Measurements from ENCODE around the gene ANKRD35. TPM values are rescaled to one million over a fixed set of nuclear protein-coding genes. Genes with fewer than 3 reads are reported as not detected.

ANKRD35 gene
- total and polyA plus RNA-seq, 9 of the 15 experiments (the other 6 are each of a cell fraction or from before 2014, with no cell fraction given): 0.07 to 0.14 (median 0.07) TPM; not detected in 5

- TF ChIP-seq ZBTB11 (CRISPR knock-in tag; IDR thresholded peaks at IDR 0.05) (no peak), ZNF263 (CRISPR knock-in tag; IDR thresholded peaks at IDR 0.05; ENCODE audit: borderline replicate concordance) (peak; percentile 59), MEF2D (tag; conservative IDR thresholded peaks at IDR 0.05; ENCODE audit: low read depth) (no peak), ZNF134 (CRISPR knock-in tag; conservative IDR thresholded peaks at IDR 0.05) (no peak), SMARCB1 (IDR thresholded peaks at IDR 0.05; ENCODE audit: insufficient read length, low read depth) (no peak), CREB3L1 (IDR thresholded peaks at IDR 0.05; ENCODE audit: borderline replicate concordance, low read depth) (no peak), ZFP36 (IDR thresholded peaks at IDR 0.05; ENCODE audit: low read depth, low read length, partially characterized antibody) (no peak), GABPB1 (CRISPR knock-in tag; IDR thresholded peaks at IDR 0.05) (peak; percentile 40; the same call in 1 of the 2 replicates), SAP30 (IDR thresholded peaks at IDR 0.05; ENCODE audit: borderline replicate concordance, insufficient read depth, low read depth, low read length, poor library complexity, severe bottlenecking) (peak; percentile 47), ZNF282 (CRISPR knock-in tag; IDR thresholded peaks at IDR 0.05) (no peak), ZSCAN29 (IDR thresholded peaks at IDR 0.05) (no peak), CREB1 (IDR thresholded peaks at IDR 0.05) (no peak; the same call in 1 of the 2 replicates), CREB1 (CRISPR knock-in tag; IDR thresholded peaks at IDR 0.05) (no peak; the same call in 1 of the 2 replicates), POLR2A (conservative IDR thresholded peaks at IDR 0.05) (peak; percentile 78), YY1 (IDR thresholded peaks at IDR 0.05; ENCODE audit: borderline replicate concordance in 1 of 3, control insufficient read depth in 1 of 3, extremely low read depth in 1 of 3, insufficient read depth in 3 of 3, insufficient read length in 1 of 3, insufficient replicate concordance in 2 of 3, low read depth in 1 of 3, low read length in 2 of 3) (peak in 2 of 3 experiments; percentile 88 to 89), SOX6 (IDR thresholded peaks at IDR 0.05) (no peak), FOXM1 (IDR thresholded peaks at IDR 0.05; ENCODE audit: low read depth) (peak; percentile 57; the same call in 1 of the 2 replicates), FOXM1 (CRISPR knock-in tag; IDR thresholded peaks at IDR 0.05; ENCODE audit: low read depth) (no peak), KLF6 (CRISPR knock-in tag; IDR thresholded peaks at IDR 0.05; ENCODE audit: borderline replicate concordance) (no peak), FOXP1 (CRISPR knock-in tag; IDR thresholded peaks at IDR 0.05) (no peak), ZFX (CRISPR knock-in tag; IDR thresholded peaks at IDR 0.05) (peak; percentile 59)
Observed at GRCh38 chr1:145918144-145918991, 32.7 kb upstream of the ANKRD35 start, which contains the start of gene PEX11B (continued).
